Ectodermal cell (in vitro differentiated cells): ENCODE measurements around the gene HAUS7.

Experiments used
- H3K27ac ChIP-seq: 2 replicates; pipeline ENCODE4 v1.7.0; 2013; ENCODE audit warnings: mild to moderate bottlenecking, low read depth, low read length; ENCODE audit not compliant: insufficient read depth, poor library complexity, severe bottlenecking
- H3K27me3 ChIP-seq: 2 replicates; pipeline ENCODE4 v1.7.0; 2013; ENCODE audit warnings: mild to moderate bottlenecking, low read length; ENCODE audit not compliant: insufficient read depth, control insufficient read depth, poor library complexity, severe bottlenecking
- H3K36me3 ChIP-seq: one replicate; pipeline ENCODE4 v1.7.0; 2013; ENCODE audit warnings: low read length; ENCODE audit not compliant: control insufficient read depth, insufficient read depth
- H3K4me1 ChIP-seq: one replicate; pipeline ENCODE4 v1.7.0; 2013; ENCODE audit warnings: low read length; ENCODE audit not compliant: control insufficient read depth, insufficient read depth
- H3K4me3 ChIP-seq: 2 replicates; pipeline ENCODE4 v1.7.0; 2013; ENCODE audit warnings: low read depth, low read length, control low read depth; ENCODE audit not compliant: insufficient read depth
- H3K9me3 ChIP-seq: 2 replicates; pipeline ENCODE4 v1.7.0; 2013; ENCODE audit warnings: mild to moderate bottlenecking, low read length, moderate library complexity; ENCODE audit not compliant: control insufficient read depth
- WGBS, 2 experiments: methylation state at CpG; one replicate each; pipeline ENCODE4 v1.1.7; 2013; ENCODE audit warnings: missing lambda C conversion rate in 2 of 2; 5-methylcytosine and 5-hydroxymethylcytosine counted together

The HAUS7 gene

GRCh38 chrX:153441981-153442380, 28.4 kb downstream of the HAUS7 start:
- H3K9me3 ChIP-seq: no peaks in the 10 kb centered on the region
- H3K27me3 ChIP-seq: no peaks in the 10 kb centered on the region
- H3K4me3 ChIP-seq: no peak overlapping the region
- no peak overlapping the region for H3K27ac ChIP-seq
- no peaks in the 10 kb centered on the region for H3K36me3 ChIP-seq
- WGBS, 2 experiments: 89 to 95% methylated on average over 9 of the region's 9 CpGs
- no peaks in the 10 kb centered on the region for H3K4me1 ChIP-seq

- H3K4me1 ChIP-seq: no peaks in the 10 kb centered on the region
- 65 to 79% methylated on average over 4 to 6 of the region's 7 CpGs for WGBS, 2 experiments
- H3K27me3 ChIP-seq: no peaks in the 10 kb centered on the region
- H3K36me3 ChIP-seq: no peaks in the 10 kb centered on the region
- H3K4me3 ChIP-seq: no peak overlapping the region
- no peak overlapping the region for H3K27ac ChIP-seq
- no peaks in the 10 kb centered on the region for H3K9me3 ChIP-seq
Observed at GRCh38 chrX:153441296-153441695, 29.1 kb downstream of the HAUS7 start.

- 85% methylated on average over 13 of the region's 13 CpGs for WGBS, 2 experiments
- no peak overlapping the region for H3K27ac ChIP-seq
- H3K4me3 ChIP-seq: no peak overlapping the region
- H3K36me3 ChIP-seq: no peaks in the 10 kb centered on the region
- H3K9me3 ChIP-seq: no peaks in the 10 kb centered on the region
- H3K4me1 ChIP-seq: no peaks in the 10 kb centered on the region
- H3K27me3 ChIP-seq: no peaks in the 10 kb centered on the region
Observed at GRCh38 chrX:153440556-153441135, 29.7 kb downstream of the HAUS7 start.

GRCh38 chrX:153439977-153440376, 30.4 kb downstream of the HAUS7 start:
- Histone ChIP-seq H3K36me3 (no peaks in the 10 kb centered on the region), H3K4me1 (no peaks in the 10 kb centered on the region), H3K27ac (no peak overlapping the region), H3K9me3 (no peaks in the 10 kb centered on the region), H3K27me3 (no peaks in the 10 kb centered on the region), H3K4me3 (no peak overlapping the region)
- 91 to 94% methylated on average over 4 of the region's 4 CpGs for WGBS, 2 experiments

GRCh38 chrX:153438532-153438931, 31.8 kb downstream of the HAUS7 start:
- H3K36me3 ChIP-seq: no peaks in the 10 kb centered on the region
- H3K4me3 ChIP-seq: no peak overlapping the region

GRCh38 chrX:153435845-153436244, 34.5 kb downstream of the HAUS7 start:
- no peaks in the 10 kb centered on the region for H3K27me3 ChIP-seq
- no peak overlapping the region for H3K4me3 ChIP-seq
- 54 to 77% methylated on average over 1 to 2 of the region's 3 CpGs for WGBS, 2 experiments
- H3K4me1 ChIP-seq: no peaks in the 10 kb centered on the region
- H3K9me3 ChIP-seq: no peaks in the 10 kb centered on the region
- no peaks in the 10 kb centered on the region for H3K36me3 ChIP-seq
- H3K27ac ChIP-seq: no peak overlapping the region

More at GRCh38 chrX:153438532-153438931, 31.8 kb downstream of the HAUS7 start:
- Histone ChIP-seq H3K27ac (no peak overlapping the region), H3K9me3 (no peaks in the 10 kb centered on the region), H3K4me1 (no peaks in the 10 kb centered on the region), H3K27me3 (no peaks in the 10 kb centered on the region)
- 43 to 44% methylated on average over 8 of the region's 8 CpGs for WGBS, 2 experiments

- Histone ChIP-seq H3K27ac (no peak overlapping the region), H3K36me3 (no peaks in the 10 kb centered on the region), H3K9me3 (no peaks in the 10 kb centered on the region), H3K4me3 (no peak overlapping the region), H3K4me1 (no peaks in the 10 kb centered on the region), H3K27me3 (no peaks in the 10 kb centered on the region)
- 93 to 94% methylated on average over 8 of the region's 8 CpGs for WGBS, 2 experiments
Observed at GRCh38 chrX:153434801-153435200, 35.6 kb downstream of the HAUS7 start.

- 92 to 94% methylated on average over 17 of the region's 17 CpGs for WGBS, 2 experiments
- H3K9me3 ChIP-seq: no peaks in the 10 kb centered on the region
- no peak overlapping the region for H3K4me3 ChIP-seq
- H3K4me1 ChIP-seq: no peaks in the 10 kb centered on the region
- no peaks in the 10 kb centered on the region for H3K36me3 ChIP-seq
- no peak overlapping the region for H3K27ac ChIP-seq
- H3K27me3 ChIP-seq: no peaks in the 10 kb centered on the region
Observed at GRCh38 chrX:153433781-153434285, 36.5 kb downstream of the HAUS7 start.

GRCh38 chrX:153433161-153433680, 37.2 kb downstream of the HAUS7 start:
- WGBS, 2 experiments: 80 to 81% methylated on average over 12 of the region's 12 CpGs
- no peaks in the 10 kb centered on the region for H3K9me3 ChIP-seq
- no peak overlapping the region for H3K4me3 ChIP-seq
- no peak overlapping the region for H3K27ac ChIP-seq
- no peaks in the 10 kb centered on the region for H3K4me1 ChIP-seq
- H3K27me3 ChIP-seq: no peaks in the 10 kb centered on the region
- H3K36me3 ChIP-seq: no peaks in the 10 kb centered on the region

- H3K4me1 ChIP-seq: no peaks in the 10 kb centered on the region
- H3K4me3 ChIP-seq: no peak overlapping the region
- no peaks in the 10 kb centered on the region for H3K27me3 ChIP-seq
- WGBS, 2 experiments: 92 to 95% methylated on average over 6 of the region's 6 CpGs
- H3K9me3 ChIP-seq: no peaks in the 10 kb centered on the region
- H3K36me3 ChIP-seq: no peaks in the 10 kb centered on the region
- H3K27ac ChIP-seq: no peak overlapping the region
Observed at GRCh38 chrX:153430796-153431195, 39.6 kb downstream of the HAUS7 start.
